Activated CD8-positive, alpha-beta T cell treated with anti-CD3 and anti-CD28 coated beads for 36 hours (primary cell): Measurements from ENCODE around the gene HTR3A. TPM values are rescaled to one million over a fixed set of nuclear protein-coding genes. Genes with fewer than 3 reads are reported as not detected.

Experiments
- ATAC-seq: fragments of 200-7000 bp; cut with Tn5 transposase; one replicate; pipeline ENCODE4 v1.10.0; 2021; ENCODE audit warnings: mild to moderate bottlenecking, moderate library complexity
- CTCF ChIA-PET: fragments of 350-600 bp; sonication (Branson Sonifier 250); formaldehyde crosslinking; loops from one replicate; lab custom pipeline; 2021; ENCODE audit warnings: antibody characterized with exemption; lab: Charles Lee
- POLR2A ChIA-PET: fragments of 350-600 bp; sonication (Branson Sonifier 250); formaldehyde crosslinking; loops from one replicate; lab custom pipeline; 2021; ENCODE audit warnings: antibody characterized with exemption; lab: Charles Lee
- DNase-seq: peaks from one replicate; pipeline ENCODE4 v3.0.0-alpha.2; 2020
- H3K27ac Mint-ChIP-seq: one replicate; pipeline ENCODE4 v1.8.0; 2021; ENCODE audit warnings: mild to moderate bottlenecking, mixed read lengths
- H3K27me3 Mint-ChIP-seq: one replicate; pipeline ENCODE4 v1.8.0; 2021; ENCODE audit warnings: mixed read lengths
- H3K36me3 Mint-ChIP-seq: one replicate; pipeline ENCODE4 v1.8.0; 2021; ENCODE audit warnings: low read depth, mixed read lengths
- H3K4me1 Mint-ChIP-seq: one replicate; pipeline ENCODE4 v1.8.0; 2021; ENCODE audit warnings: low read depth, mixed read lengths
- H3K4me3 Mint-ChIP-seq: one replicate; pipeline ENCODE4 v1.8.0; 2021; ENCODE audit warnings: mild to moderate bottlenecking, moderate library complexity, mixed read lengths
- H3K9me3 Mint-ChIP-seq: one replicate; pipeline ENCODE4 v1.8.0; 2021; ENCODE audit warnings: mixed read lengths
- CTCF ChIP-seq: fragments of 200-600 bp; IDR thresholded peaks from one replicate; pipeline ENCODE4 v1.8.0; 2022; ENCODE audit warnings: antibody characterized with exemption, mild to moderate bottlenecking
- intact Hi-C: fragments of 100-400 bp; cut with micrococcal nuclease; formaldehyde crosslinking; loops from one replicate; pipeline ENCODE4 v1.10.0; 2022
- total RNA-seq, 2 experiments: library from RNA; stranded (reverse); gene quantifications; one replicate each; pipeline ENCODE4 v1.2.3, GENCODE V29; 2021

HTR3A gene
- total RNA-seq, 2 experiments from 2014 or later = not detected

- H3K9me3 Mint-ChIP-seq = no peaks in the 10 kb centered on the region
- ChIA-PET POLR2A (no interaction called here), CTCF (no interaction called here)
- no peaks in the 10 kb centered on the region for H3K4me1 Mint-ChIP-seq
- H3K27ac Mint-ChIP-seq = no peak overlapping the region
- no peak overlapping the region for H3K4me3 Mint-ChIP-seq
- intact Hi-C loops = no loop called here
- ATAC-seq = no peak
- DNase-seq = no peak
- H3K27me3 Mint-ChIP-seq = peaks cover 7% of the 10 kb centered on the region
- TF ChIP-seq CTCF = no peak
- no peaks in the 10 kb centered on the region for H3K36me3 Mint-ChIP-seq
Observed at GRCh38 chr11:113977701-113978100, 2.8 kb downstream of the HTR3A start.

- no peak overlapping the region for H3K27ac Mint-ChIP-seq
- H3K4me1 Mint-ChIP-seq = no peaks in the 10 kb centered on the region
- POLR2A ChIA-PET = no interaction called here
- CTCF ChIA-PET = interaction anchor here (1.0 to 2.0 kb wide), 2 partner anchors 281 to 282 kb away, joined by 4 read pairs; no protein-coding TSS in a partner anchor
- no peaks in the 10 kb centered on the region for H3K36me3 Mint-ChIP-seq
- no peak overlapping the region for H3K4me3 Mint-ChIP-seq
- no peaks in the 10 kb centered on the region for H3K9me3 Mint-ChIP-seq
- no peak for ATAC-seq
- H3K27me3 Mint-ChIP-seq = peaks cover 11% of the 10 kb centered on the region
- TF ChIP-seq CTCF = no peak
- no peak for DNase-seq
- intact Hi-C loops = no loop called here
Observed at GRCh38 chr11:113979431-113979830, 4.5 kb downstream of the HTR3A start.

- ChIA-PET CTCF (no interaction called here), POLR2A (interaction anchor here (0.5 kb wide), 1 partner anchor 118 kb away, joined by 3 read pairs; no protein-coding TSS in a partner anchor)
- Mint-ChIP-seq H3K36me3 (no peaks in the 10 kb centered on the region), H3K27me3 (peaks cover 13% of the 10 kb centered on the region), H3K27ac (no peak overlapping the region), H3K4me3 (no peak overlapping the region), H3K9me3 (no peaks in the 10 kb centered on the region), H3K4me1 (no peaks in the 10 kb centered on the region)
- DNase-seq = no peak
- intact Hi-C loops = no loop called here
- no peak for TF ChIP-seq CTCF
- ATAC-seq = no peak
Observed at GRCh38 chr11:113980785-113981184, 5.9 kb downstream of the HTR3A start.

GRCh38 chr11:113982306-113982705 is 7.4 kb downstream of the HTR3A start:
- no peaks in the 10 kb centered on the region for H3K4me1 Mint-ChIP-seq
- no peak for ATAC-seq
- H3K9me3 Mint-ChIP-seq = no peaks in the 10 kb centered on the region
- intact Hi-C loops = no loop called here
- H3K27ac Mint-ChIP-seq = no peak overlapping the region
- DNase-seq = no peak
- peaks cover 13% of the 10 kb centered on the region for H3K27me3 Mint-ChIP-seq
- ChIA-PET CTCF (interaction anchor here (0.8 to 1.0 kb wide), 2 partner anchors 10 to 279 kb away, joined by 3 read pairs; no protein-coding TSS in a partner anchor), POLR2A (no interaction called here)
- H3K36me3 Mint-ChIP-seq = no peaks in the 10 kb centered on the region
- no peak overlapping the region for H3K4me3 Mint-ChIP-seq
- no peak for TF ChIP-seq CTCF

- CTCF ChIA-PET = interaction anchor here (2.4 kb wide), 1 partner anchor 276 kb away, joined by 7 read pairs; no protein-coding TSS in a partner anchor
- POLR2A ChIA-PET = no interaction called here
- no peak for DNase-seq
- Mint-ChIP-seq H3K27ac (no peak overlapping the region), H3K27me3 (peaks cover 9% of the 10 kb centered on the region), H3K36me3 (no peaks in the 10 kb centered on the region), H3K4me1 (no peaks in the 10 kb centered on the region), H3K9me3 (no peaks in the 10 kb centered on the region), H3K4me3 (no peak overlapping the region)
- ATAC-seq = no peak
- intact Hi-C loops = no loop called here
- TF ChIP-seq CTCF = no peak
Observed at GRCh38 chr11:113984781-113985180, 9.9 kb downstream of the HTR3A start.
